ENCODE results near the gene DCTN3.

GRCh38 chr9:34594177-34594576 is 26.1 kb downstream of the DCTN3 start:
- no peak for TF ChIP-seq CTCF (conservative IDR thresholded peaks at IDR 0.05; ENCODE audit: low read length)
- no peak for TF ChIP-seq EZH2phosphoT487 (IDR thresholded peaks at IDR 0.05; ENCODE audit: borderline replicate concordance)
